Kidney tubule cell (primary cell): ENCODE data around the gene DYNC1H1.

ENCODE experiments used
- DNase-seq: peaks from one replicate; pipeline ENCODE4 v3.0.0-alpha.2; 2018; ENCODE audit warnings: low spot score

Gene DYNC1H1

GRCh38 chr14:102092806-102093205 is 128.4 kb downstream of the DYNC1H1 start:
- DNase-seq = no peak

GRCh38 chr14:102094101-102094500 is 129.7 kb downstream of the DYNC1H1 start:
- DNase-seq = no peak

GRCh38 chr14:102095231-102095870 is 131.0 kb downstream of the DYNC1H1 start:
- DNase-seq = peak; percentile 26

GRCh38 chr14:102095871-102096568 is 131.6 kb downstream of the DYNC1H1 start:
- no peak for DNase-seq

- DNase-seq = peak; percentile 77
Measured at GRCh38 chr14:102096569-102097188, 132.3 kb downstream of the DYNC1H1 start.

GRCh38 chr14:102097441-102098135 is 133.2 kb downstream of the DYNC1H1 start:
- peak; percentile 10 for DNase-seq

GRCh38 chr14:102103062-102103695 is 138.8 kb downstream of the DYNC1H1 start:
- DNase-seq = no peak

- DNase-seq = no peak
Measured at GRCh38 chr14:102105369-102105768, 141.0 kb downstream of the DYNC1H1 start.
